Transverse colon (tissue), 4 donors: ENCODE results near the gene TPPP2.

Experiments
- CTCF ChIP-seq, 5 experiments: fragments of 200-600 bp in 3 of 5; fragments of 450-650 bp in 2 of 5; sonication (generic) in 3 of 5; IDR thresholded peaks; 1 replicate in 2 of 5; 2 replicates in 3 of 5; pipeline ENCODE4 v1.5.1; 2016 to 2017; ENCODE audit warnings: antibody characterized with exemption in 5 of 5, inconsistent platforms in 3 of 5, mild to moderate bottlenecking in 2 of 5, moderate library complexity in 1 of 5
- EP300 ChIP-seq: sonication (generic); formaldehyde crosslinking; IDR thresholded peaks from one replicate; pipeline ENCODE4 v1.6.1; 2017; ENCODE audit warnings: antibody characterized with exemption, low read depth
- POLR2A ChIP-seq: fragments of 450-650 bp; IDR thresholded peaks from one replicate; pipeline ENCODE4 v1.6.1; 2016; ENCODE audit warnings: antibody characterized with exemption, mild to moderate bottlenecking, moderate library complexity
- POLR2AphosphoS5 ChIP-seq, 3 donors: sonication (generic); formaldehyde crosslinking; IDR thresholded peaks; one replicate each; pipeline ENCODE4 v1.6.1; 2016; ENCODE audit warnings: antibody characterized with exemption in 3 of 3

- TF ChIP-seq CTCF (IDR thresholded peaks at IDR 0.05): no peak
- TF ChIP-seq POLR2A: no peak
- TF ChIP-seq POLR2AphosphoS5 (IDR thresholded peaks at IDR 0.05): no peak
- TF ChIP-seq EP300: no peak
Observed at GRCh38 chr14:21022686-21023085, 7.3 kb upstream of the TPPP2 start.
